T-helper 1 cell treated with Interleukin-12 subunit alpha and Interleukin-12 subunit beta and Interleukin-4 antibody, amounts not matched to agents 30 μg/mL and 1 μg/mL, for 36 hours (primary cell): Measurements from ENCODE around the gene GPC6.

ENCODE experiments used
- H3K27ac Mint-ChIP-seq: one replicate; pipeline ENCODE4 v1.8.0; 2021; ENCODE audit warnings: mild to moderate bottlenecking, mixed read lengths
- H3K27me3 Mint-ChIP-seq: one replicate; pipeline ENCODE4 v1.8.0; 2021; ENCODE audit warnings: low read depth, mixed read lengths
- H3K36me3 Mint-ChIP-seq: one replicate; pipeline ENCODE4 v1.8.0; 2021; ENCODE audit warnings: low read depth, mixed read lengths
- H3K4me1 Mint-ChIP-seq: one replicate; pipeline ENCODE4 v1.8.0; 2021; ENCODE audit warnings: low read depth, mixed read lengths
- H3K4me3 Mint-ChIP-seq: one replicate; pipeline ENCODE4 v1.8.0; 2021; ENCODE audit warnings: mild to moderate bottlenecking, moderate library complexity, mixed read lengths
- H3K9me3 Mint-ChIP-seq: one replicate; pipeline ENCODE4 v1.8.0; 2021; ENCODE audit warnings: mixed read lengths

Gene GPC6

GRCh38 chr13:94345374-94346195 is 1119.0 kb downstream of the GPC6 start:
- Mint-ChIP-seq H3K9me3 (no peaks in the 10 kb centered on the region), H3K4me1 (peaks cover 12% of the 10 kb centered on the region), H3K27ac (no peak overlapping the region)

GRCh38 chr13:94346261-94347019 is 1119.8 kb downstream of the GPC6 start:
- H3K4me1 Mint-ChIP-seq: peaks cover 13% of the 10 kb centered on the region
- H3K27ac Mint-ChIP-seq: peak overlapping the region; percentile 5

More at GRCh38 chr13:94345374-94346195, 1119.0 kb downstream of the GPC6 start:
- H3K36me3 Mint-ChIP-seq: no peaks in the 10 kb centered on the region
- H3K4me3 Mint-ChIP-seq: no peak overlapping the region
- H3K27me3 Mint-ChIP-seq: peaks cover 5% of the 10 kb centered on the region

GRCh38 chr13:94351292-94351990 is 1124.8 kb downstream of the GPC6 start:
- Mint-ChIP-seq H3K4me1 (peaks cover 9% of the 10 kb centered on the region), H3K9me3 (no peaks in the 10 kb centered on the region), H3K4me3 (no peak overlapping the region), H3K27ac (no peak overlapping the region), H3K27me3 (peaks cover 5% of the 10 kb centered on the region), H3K36me3 (no peaks in the 10 kb centered on the region)

More at GRCh38 chr13:94346261-94347019, 1119.8 kb downstream of the GPC6 start:
- Mint-ChIP-seq H3K27me3 (no peaks in the 10 kb centered on the region), H3K4me3 (no peak overlapping the region), H3K36me3 (no peaks in the 10 kb centered on the region), H3K9me3 (no peaks in the 10 kb centered on the region)

- no peak overlapping the region for H3K4me3 Mint-ChIP-seq
- peaks cover 5% of the 10 kb centered on the region for H3K27me3 Mint-ChIP-seq
- H3K9me3 Mint-ChIP-seq: no peaks in the 10 kb centered on the region
- H3K36me3 Mint-ChIP-seq: no peaks in the 10 kb centered on the region
- no peak overlapping the region for H3K27ac Mint-ChIP-seq
- H3K4me1 Mint-ChIP-seq: peaks cover 5% of the 10 kb centered on the region
These were observed 1125.5 kb downstream of the GPC6 start for GRCh38 chr13:94352057-94352456.

- Mint-ChIP-seq H3K4me1 (peaks cover 5% of the 10 kb centered on the region), H3K9me3 (no peaks in the 10 kb centered on the region), H3K36me3 (no peaks in the 10 kb centered on the region)
These were observed 1126.6 kb downstream of the GPC6 start for GRCh38 chr13:94353167-94353710.

GRCh38 chr13:94359875-94360274 is 1133.3 kb downstream of the GPC6 start:
- Mint-ChIP-seq H3K4me3 (no peak overlapping the region), H3K27me3 (no peaks in the 10 kb centered on the region), H3K36me3 (no peaks in the 10 kb centered on the region), H3K4me1 (peaks cover 5% of the 10 kb centered on the region), H3K9me3 (no peaks in the 10 kb centered on the region), H3K27ac (no peak overlapping the region)

More at GRCh38 chr13:94353167-94353710, 1126.6 kb downstream of the GPC6 start:
- Mint-ChIP-seq H3K4me3 (no peak overlapping the region), H3K27me3 (peaks cover 5% of the 10 kb centered on the region), H3K27ac (no peak overlapping the region)

GRCh38 chr13:94362411-94362909 is 1135.9 kb downstream of the GPC6 start:
- Mint-ChIP-seq H3K27me3 (peaks cover 17% of the 10 kb centered on the region), H3K4me3 (no peak overlapping the region), H3K9me3 (no peaks in the 10 kb centered on the region), H3K27ac (no peak overlapping the region), H3K36me3 (no peaks in the 10 kb centered on the region), H3K4me1 (peaks cover 5% of the 10 kb centered on the region)

GRCh38 chr13:94366677-94367076 is 1140.1 kb downstream of the GPC6 start:
- H3K9me3 Mint-ChIP-seq: no peaks in the 10 kb centered on the region
- H3K27me3 Mint-ChIP-seq: peaks cover 20% of the 10 kb centered on the region
- peaks cover 5% of the 10 kb centered on the region for H3K4me1 Mint-ChIP-seq
- H3K4me3 Mint-ChIP-seq: no peak overlapping the region
- H3K36me3 Mint-ChIP-seq: no peaks in the 10 kb centered on the region
- no peak overlapping the region for H3K27ac Mint-ChIP-seq

- H3K27ac Mint-ChIP-seq: no peak overlapping the region
These were observed 1143.4 kb downstream of the GPC6 start for GRCh38 chr13:94369972-94370436.

GRCh38 chr13:94371855-94372254 is 1145.2 kb downstream of the GPC6 start:
- H3K36me3 Mint-ChIP-seq: no peaks in the 10 kb centered on the region
- no peaks in the 10 kb centered on the region for H3K9me3 Mint-ChIP-seq
- peaks cover 3% of the 10 kb centered on the region for H3K27me3 Mint-ChIP-seq
- no peak overlapping the region for H3K4me3 Mint-ChIP-seq
- no peak overlapping the region for H3K27ac Mint-ChIP-seq
- no peaks in the 10 kb centered on the region for H3K4me1 Mint-ChIP-seq

More at GRCh38 chr13:94369972-94370436, 1143.4 kb downstream of the GPC6 start:
- H3K9me3 Mint-ChIP-seq: no peaks in the 10 kb centered on the region
- no peaks in the 10 kb centered on the region for H3K4me1 Mint-ChIP-seq
- H3K4me3 Mint-ChIP-seq: no peak overlapping the region
- no peaks in the 10 kb centered on the region for H3K36me3 Mint-ChIP-seq
- peaks cover 20% of the 10 kb centered on the region for H3K27me3 Mint-ChIP-seq

GRCh38 chr13:94382517-94382916 is 1155.9 kb downstream of the GPC6 start:
- Mint-ChIP-seq H3K27me3 (peaks cover 5% of the 10 kb centered on the region), H3K27ac (no peak overlapping the region)

GRCh38 chr13:94382960-94383359 is 1156.4 kb downstream of the GPC6 start:
- no peak overlapping the region for H3K27ac Mint-ChIP-seq
- no peaks in the 10 kb centered on the region for H3K4me1 Mint-ChIP-seq
- H3K27me3 Mint-ChIP-seq: peaks cover 5% of the 10 kb centered on the region
- H3K36me3 Mint-ChIP-seq: no peaks in the 10 kb centered on the region
- no peak overlapping the region for H3K4me3 Mint-ChIP-seq
- H3K9me3 Mint-ChIP-seq: no peaks in the 10 kb centered on the region

More at GRCh38 chr13:94382517-94382916, 1155.9 kb downstream of the GPC6 start:
- no peaks in the 10 kb centered on the region for H3K9me3 Mint-ChIP-seq
- H3K36me3 Mint-ChIP-seq: no peaks in the 10 kb centered on the region
- H3K4me1 Mint-ChIP-seq: no peaks in the 10 kb centered on the region
- H3K4me3 Mint-ChIP-seq: no peak overlapping the region

GRCh38 chr13:94384231-94384905 is 1157.8 kb downstream of the GPC6 start:
- Mint-ChIP-seq H3K4me1 (no peaks in the 10 kb centered on the region), H3K9me3 (no peaks in the 10 kb centered on the region), H3K27me3 (peaks cover 4% of the 10 kb centered on the region), H3K4me3 (no peak overlapping the region), H3K27ac (no peak overlapping the region), H3K36me3 (no peaks in the 10 kb centered on the region)
